SK-N-SH treated with all-trans-retinoic acid at 6 μM for 48 hours (cell line): ENCODE data around the gene GALT.

Experiments used
- ATAC-seq: fragments of 200-7000 bp; cut with Tn5 transposase; 3 replicates; pipeline ENCODE4 v1.9.1; 2020; ENCODE audit warnings: mild to moderate bottlenecking, moderate library complexity
- ARNTL ChIP-seq: fragments of 450-650 bp; formaldehyde crosslinking; IDR thresholded peaks from 2 replicates; pipeline ENCODE4 v1.5.0; 2020; ENCODE audit warnings: low read depth, mild to moderate bottlenecking, moderate library complexity, borderline replicate concordance
- BACH2 ChIP-seq: fragments of 250-450 bp; sonication (Bioruptor Pico); IDR thresholded peaks from 2 replicates; pipeline ENCODE4 v1.9.0; 2021; ENCODE audit warnings: mild to moderate bottlenecking, borderline replicate concordance
- CSDC2 ChIP-seq: fragments of 250-450 bp; sonication (Bioruptor Pico); IDR thresholded peaks from 2 replicates; pipeline ENCODE4 v1.5.0; 2020; ENCODE audit warnings: mild to moderate bottlenecking, moderate library complexity
- CSRNP3 ChIP-seq: fragments of 250-450 bp; sonication (Bioruptor Pico); IDR thresholded peaks from 2 replicates; pipeline ENCODE4 v1.5.1; 2021; ENCODE audit warnings: mild to moderate bottlenecking, moderate library complexity
- ESRRG ChIP-seq: fragments of 250-450 bp; sonication (Bioruptor Pico); IDR thresholded peaks from 2 replicates; pipeline ENCODE4 v1.6.1; 2021; ENCODE audit warnings: mild to moderate bottlenecking
- GLIS3 ChIP-seq: fragments of 250-450 bp; sonication (Bioruptor Pico); IDR thresholded peaks from 2 replicates; pipeline ENCODE4 v1.5.0; 2020; ENCODE audit warnings: mild to moderate bottlenecking, moderate library complexity
- ISL1 ChIP-seq: fragments of 250-450 bp; sonication (Bioruptor Pico); IDR thresholded peaks from 2 replicates; pipeline ENCODE4 v2.1.2; 2022; ENCODE audit warnings: mild to moderate bottlenecking, moderate library complexity
- OSR1 ChIP-seq: fragments of 250-450 bp; sonication (Bioruptor Pico); IDR thresholded peaks from 2 replicates; pipeline ENCODE4 v1.8.0; 2022; ENCODE audit warnings: moderate library complexity, mild to moderate bottlenecking, inconsistent platforms
- PATZ1 ChIP-seq: fragments of 250-450 bp; sonication (Bioruptor Pico); IDR thresholded peaks from 2 replicates; pipeline ENCODE4 v1.8.0; 2020; ENCODE audit warnings: mild to moderate bottlenecking, moderate library complexity, borderline replicate concordance
- PPARA ChIP-seq: fragments of 250-450 bp; sonication (Bioruptor Pico); IDR thresholded peaks from 2 replicates; pipeline ENCODE4 v1.5.0; 2020; ENCODE audit warnings: mild to moderate bottlenecking, borderline replicate concordance
- RARB ChIP-seq: fragments of 250-450 bp; sonication (Bioruptor Pico); IDR thresholded peaks from 2 replicates; pipeline ENCODE4 v1.8.0; 2021; ENCODE audit warnings: mild to moderate bottlenecking, moderate library complexity
- SNAI2 ChIP-seq: fragments of 250-450 bp; sonication (Bioruptor Pico); IDR thresholded peaks from 2 replicates; pipeline ENCODE4 v1.5.0; 2020; ENCODE audit warnings: mild to moderate bottlenecking, moderate library complexity
- TCF4 ChIP-seq: fragments of 250-450 bp; sonication (Bioruptor Pico); IDR thresholded peaks from 2 replicates; pipeline ENCODE4 v1.8.0; 2021; ENCODE audit warnings: mild to moderate bottlenecking, moderate library complexity, borderline replicate concordance
- TOX ChIP-seq: fragments of 250-450 bp; sonication (Bioruptor Pico); IDR thresholded peaks from 2 replicates; pipeline ENCODE4 v1.8.0; 2021; ENCODE audit warnings: mild to moderate bottlenecking, moderate library complexity, borderline replicate concordance
- ZC3H10 ChIP-seq: fragments of 250-450 bp; sonication (Bioruptor Pico); IDR thresholded peaks from 2 replicates; pipeline ENCODE4 v1.5.1; 2021; ENCODE audit warnings: mild to moderate bottlenecking, moderate library complexity
- ZFP3 ChIP-seq: fragments of 250-450 bp; sonication (Bioruptor Pico); IDR thresholded peaks from 2 replicates; pipeline ENCODE4 v1.5.0; 2020; ENCODE audit warnings: mild to moderate bottlenecking, moderate library complexity
- ZFP30 ChIP-seq: fragments of 450-650 bp; formaldehyde crosslinking; IDR thresholded peaks from 2 replicates; pipeline ENCODE4 v1.5.0; 2022; ENCODE audit warnings: mild to moderate bottlenecking, moderate library complexity
- ZNF565 ChIP-seq: fragments of 450-650 bp; formaldehyde crosslinking; conservative IDR thresholded peaks from 2 replicates; pipeline ENCODE4 v1.5.0; 2020; ENCODE audit warnings: low read depth, mild to moderate bottlenecking, moderate library complexity
- ZNF70 ChIP-seq: fragments of 450-650 bp; formaldehyde crosslinking; IDR thresholded peaks from 2 replicates; pipeline ENCODE4 v1.5.0; 2020; ENCODE audit warnings: mild to moderate bottlenecking, moderate library complexity
- TF ChIP-seq, protein P1 (sequence below): fragments of 250-450 bp; sonication (Bioruptor Pico); IDR thresholded peaks from 2 replicates; pipeline ENCODE4 v1.8.0; 2021; ENCODE audit warnings: low read depth, mild to moderate bottlenecking, moderate library complexity, borderline replicate concordance
- TF ChIP-seq, protein P2 (sequence below): fragments of 250-450 bp; sonication (Bioruptor Pico); IDR thresholded peaks from 2 replicates; pipeline ENCODE4 v1.5.1; 2020; ENCODE audit warnings: low read depth, mild to moderate bottlenecking, moderate library complexity

GALT gene

DNA sequence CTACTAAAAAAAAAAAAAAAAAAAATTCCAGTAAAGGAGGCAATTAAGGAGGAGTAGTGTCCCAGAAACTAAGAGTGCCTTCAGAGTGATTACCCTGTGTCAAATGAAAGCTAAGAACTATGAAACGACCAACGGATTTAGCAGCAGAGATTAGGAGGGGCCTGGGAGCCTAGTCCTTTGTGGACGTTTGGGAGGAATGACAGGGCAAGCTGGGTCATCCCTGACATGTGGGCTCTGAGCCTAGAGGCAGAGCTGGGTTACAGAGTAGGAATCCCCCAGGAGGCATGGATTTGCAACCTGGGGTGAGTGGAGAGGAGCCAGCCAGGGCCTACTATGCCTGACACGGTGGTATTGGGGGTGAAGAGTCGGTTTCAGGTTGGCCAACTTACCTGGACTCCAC is 13.3 kb upstream of the GALT start:
- ATAC-seq, result no peak
- TF ChIP-seq ARNTL, result no peak
- TF ChIP-seq OSR1 (CRISPR knock-in tag), result no peak
- no peak for TF ChIP-seq ZNF70
- no peak for TF ChIP-seq BACH2 (CRISPR knock-in tag)
- TF ChIP-seq, protein P1, sequence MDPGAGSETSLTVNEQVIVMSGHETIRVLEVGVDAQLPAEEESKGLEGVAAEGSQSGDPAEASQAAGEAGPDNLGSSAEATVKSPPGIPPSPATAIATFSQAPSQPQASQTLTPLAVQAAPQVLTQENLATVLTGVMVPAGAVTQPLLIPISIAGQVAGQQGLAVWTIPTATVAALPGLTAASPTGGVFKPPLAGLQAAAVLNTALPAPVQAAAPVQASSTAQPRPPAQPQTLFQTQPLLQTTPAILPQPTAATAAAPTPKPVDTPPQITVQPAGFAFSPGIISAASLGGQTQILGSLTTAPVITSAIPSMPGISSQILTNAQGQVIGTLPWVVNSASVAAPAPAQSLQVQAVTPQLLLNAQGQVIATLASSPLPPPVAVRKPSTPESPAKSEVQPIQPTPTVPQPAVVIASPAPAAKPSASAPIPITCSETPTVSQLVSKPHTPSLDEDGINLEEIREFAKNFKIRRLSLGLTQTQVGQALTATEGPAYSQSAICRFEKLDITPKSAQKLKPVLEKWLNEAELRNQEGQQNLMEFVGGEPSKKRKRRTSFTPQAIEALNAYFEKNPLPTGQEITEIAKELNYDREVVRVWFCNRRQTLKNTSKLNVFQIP (CRISPR knock-in tag), result no peak
- no peak for TF ChIP-seq CSDC2
- TF ChIP-seq PPARA (CRISPR knock-in tag), result no peak
- no peak for TF ChIP-seq ESRRG (CRISPR knock-in tag)
- no peak for TF ChIP-seq PATZ1 (CRISPR knock-in tag)
- no peak for TF ChIP-seq CSRNP3 (CRISPR knock-in tag)
- no peak for TF ChIP-seq RARB (CRISPR knock-in tag)
- TF ChIP-seq ZFP30, result no peak
- TF ChIP-seq ZFP3 (CRISPR knock-in tag), result no peak

DNA sequence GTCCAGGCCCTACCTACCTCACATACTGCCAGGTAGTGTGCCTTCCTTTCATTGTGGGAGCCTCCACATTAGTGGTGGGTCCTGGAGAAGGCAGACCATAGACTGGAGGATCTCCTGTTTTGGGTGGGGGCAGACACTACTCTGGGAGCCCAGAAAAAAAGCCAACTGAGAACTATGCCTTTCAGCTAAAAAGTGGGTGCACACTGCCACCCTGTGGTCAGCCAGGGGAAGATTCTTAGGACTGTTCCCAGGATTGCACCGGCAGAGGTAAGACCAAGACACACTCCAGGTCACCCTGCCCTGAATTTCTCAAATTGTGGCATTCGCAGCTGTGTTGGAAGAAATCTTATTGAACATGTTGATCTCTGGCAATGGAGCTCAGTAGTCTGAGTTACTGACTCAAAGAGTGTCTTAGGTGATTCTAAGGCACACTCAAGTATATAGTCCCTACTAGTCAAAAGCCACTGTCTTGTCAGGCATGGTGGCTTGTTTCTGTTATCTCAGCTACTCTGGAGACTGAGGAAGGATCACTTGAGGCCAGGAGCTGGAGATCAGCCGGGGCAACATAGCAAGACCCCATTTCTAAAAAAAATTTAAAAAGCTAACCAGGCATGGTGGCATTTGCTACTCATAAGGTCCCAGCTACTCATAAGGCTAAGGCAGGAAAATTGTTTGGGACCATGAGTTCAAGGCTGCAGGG is 12.5 kb upstream of the GALT start:
- peak; percentile 60 for ATAC-seq
- TF ChIP-seq, protein P1 (CRISPR knock-in tag), result no peak
- TF ChIP-seq CSRNP3 (CRISPR knock-in tag), result no peak
- TF ChIP-seq ESRRG (CRISPR knock-in tag), result no peak
- no peak for TF ChIP-seq ZFP30
- no peak for TF ChIP-seq SNAI2 (CRISPR knock-in tag)
- no peak for TF ChIP-seq OSR1 (CRISPR knock-in tag)
- no peak for TF ChIP-seq PATZ1 (CRISPR knock-in tag)
- no peak for TF ChIP-seq PPARA (CRISPR knock-in tag)
- TF ChIP-seq ZNF70, result no peak
- no peak for TF ChIP-seq ZFP3 (CRISPR knock-in tag)
- TF ChIP-seq TOX, result no peak
- TF ChIP-seq ZC3H10 (CRISPR knock-in tag), result no peak
- no peak for TF ChIP-seq RARB (CRISPR knock-in tag)
- TF ChIP-seq CSDC2, result no peak
- TF ChIP-seq GLIS3 (CRISPR knock-in tag), result no peak
- TF ChIP-seq ZNF565 (CRISPR knock-in tag), result no peak
- no peak for TF ChIP-seq ISL1
- TF ChIP-seq, protein P2, sequence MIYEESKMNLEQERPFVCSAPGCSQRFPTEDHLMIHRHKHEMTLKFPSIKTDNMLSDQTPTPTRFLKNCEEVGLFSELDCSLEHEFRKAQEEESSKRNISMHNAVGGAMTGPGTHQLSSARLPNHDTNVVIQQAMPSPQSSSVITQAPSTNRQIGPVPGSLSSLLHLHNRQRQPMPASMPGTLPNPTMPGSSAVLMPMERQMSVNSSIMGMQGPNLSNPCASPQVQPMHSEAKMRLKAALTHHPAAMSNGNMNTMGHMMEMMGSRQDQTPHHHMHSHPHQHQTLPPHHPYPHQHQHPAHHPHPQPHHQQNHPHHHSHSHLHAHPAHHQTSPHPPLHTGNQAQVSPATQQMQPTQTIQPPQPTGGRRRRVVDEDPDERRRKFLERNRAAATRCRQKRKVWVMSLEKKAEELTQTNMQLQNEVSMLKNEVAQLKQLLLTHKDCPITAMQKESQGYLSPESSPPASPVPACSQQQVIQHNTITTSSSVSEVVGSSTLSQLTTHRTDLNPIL, result no peak
- TF ChIP-seq TCF4 (CRISPR knock-in tag), result no peak
